HL-60/S4 (cell line): ENCODE data around the gene QRSL1.
"Not testable (repeated sequence)": the region's sequence is repeated elsewhere in the genome, so short reads cannot be mapped to it uniquely, and the experiment has no call there.

Experiments
- in situ Hi-C: fragments of 300-500 bp; cut with MboI; formaldehyde crosslinking; loops from 2 replicates; pipeline ENCODE4 v1.14.3; 2022; ENCODE audit warnings: low sequenced_read_pairs

The QRSL1 gene

DNA sequence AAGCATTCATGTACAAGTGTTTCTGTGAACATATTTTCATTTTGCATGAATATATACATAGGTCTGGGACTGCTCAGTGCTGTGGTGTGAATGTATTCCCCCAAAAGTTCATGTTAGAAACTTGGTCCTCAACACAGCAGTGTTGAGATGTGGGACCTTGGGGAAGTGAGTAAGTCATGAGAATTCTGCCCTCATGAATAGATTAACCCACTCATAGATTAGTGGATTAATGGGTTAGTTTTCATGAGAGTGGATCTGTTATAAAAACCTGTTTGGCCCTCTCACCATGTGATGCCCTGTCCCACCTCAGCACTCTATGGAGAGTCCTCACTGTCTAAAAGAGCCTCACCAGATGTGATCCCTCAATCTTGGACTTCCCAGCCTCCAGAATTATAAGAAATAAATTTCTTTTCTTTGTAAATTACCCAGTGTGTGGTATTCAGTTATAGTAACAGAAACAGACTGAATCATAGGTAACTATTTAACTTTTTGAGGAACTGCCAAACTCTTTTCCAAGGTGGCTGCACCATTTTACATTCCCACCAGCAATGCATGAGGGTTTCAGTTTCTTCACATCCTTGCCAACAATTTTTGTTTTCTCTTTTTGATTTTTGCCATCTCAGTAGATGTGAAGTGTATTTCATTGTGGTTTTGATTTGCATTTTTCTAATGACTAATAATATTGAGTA is 45.3 kb downstream of the QRSL1 start:
- in situ Hi-C loops, result no loop called here

DNA sequence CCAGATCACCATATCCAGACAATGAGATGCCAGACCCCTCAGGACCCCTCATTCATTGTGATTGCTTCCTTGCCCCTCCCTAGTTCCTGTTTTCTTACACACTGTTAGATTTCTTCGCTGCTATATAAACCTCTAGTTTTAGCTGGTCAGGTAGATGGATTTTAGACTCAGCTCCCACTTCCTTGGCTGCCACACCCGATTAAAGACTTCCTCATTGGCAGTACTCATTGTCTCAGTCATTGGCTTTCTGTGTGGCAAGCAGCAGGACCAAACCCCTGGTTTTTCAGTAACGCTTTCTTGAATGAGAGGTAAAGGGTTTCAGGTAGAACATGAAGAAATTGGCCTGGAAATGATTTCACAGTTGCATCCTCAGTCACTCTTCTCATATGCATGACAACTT is 47.9 kb downstream of the QRSL1 start:
- in situ Hi-C loops, result no loop called here

GRCh38 chr6:106684011-106684410 is 54.6 kb downstream of the QRSL1 start:
- in situ Hi-C loops, result no loop called here

- in situ Hi-C loops, result no loop called here
Observed at GRCh38 chr6:106685833-106686232, 56.5 kb downstream of the QRSL1 start.

DNA sequence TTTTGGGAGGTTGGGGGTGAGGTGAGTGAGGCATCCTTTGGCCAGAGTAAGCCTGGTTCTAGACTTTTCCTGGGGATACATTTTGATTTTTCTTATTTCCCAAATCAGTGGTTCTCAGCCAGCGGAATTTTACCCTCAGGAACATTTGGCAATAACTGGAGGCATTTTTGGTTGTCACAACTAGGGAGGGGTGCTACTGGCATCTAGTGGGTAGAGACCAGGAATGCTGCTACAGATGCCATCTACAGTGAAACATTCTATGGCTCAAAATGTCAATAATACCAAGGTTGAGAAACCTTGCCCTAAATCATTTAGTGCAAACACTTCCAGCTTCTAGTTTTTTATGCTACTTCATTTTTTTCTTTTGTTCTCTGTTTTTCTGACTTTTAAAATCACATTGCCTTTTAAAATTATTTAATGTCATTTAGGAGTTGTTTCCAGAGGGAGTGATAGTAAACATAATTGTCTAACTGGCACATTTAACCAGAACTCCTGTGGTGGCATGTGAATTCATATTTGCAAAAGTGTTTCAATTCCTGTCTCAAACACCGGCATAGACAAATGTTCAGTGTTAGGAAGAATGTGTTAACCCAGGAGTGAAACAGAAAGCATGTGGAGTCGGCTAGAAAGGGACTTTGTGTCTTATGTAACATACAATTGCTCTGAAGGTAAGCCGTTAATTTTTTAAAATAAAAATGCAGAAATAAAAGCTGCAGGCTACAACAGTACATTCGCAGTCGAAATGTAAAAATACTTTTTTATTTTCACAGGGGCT is 59.0 kb downstream of the QRSL1 start:
- in situ Hi-C loops, result no loop called here

GRCh38 chr6:106692112-106692818 is 62.9 kb downstream of the QRSL1 start:
- in situ Hi-C loops, result no loop called here

GRCh38 chr6:106692819-106693208 is 63.4 kb downstream of the QRSL1 start:
- in situ Hi-C loops, result no loop called here

DNA sequence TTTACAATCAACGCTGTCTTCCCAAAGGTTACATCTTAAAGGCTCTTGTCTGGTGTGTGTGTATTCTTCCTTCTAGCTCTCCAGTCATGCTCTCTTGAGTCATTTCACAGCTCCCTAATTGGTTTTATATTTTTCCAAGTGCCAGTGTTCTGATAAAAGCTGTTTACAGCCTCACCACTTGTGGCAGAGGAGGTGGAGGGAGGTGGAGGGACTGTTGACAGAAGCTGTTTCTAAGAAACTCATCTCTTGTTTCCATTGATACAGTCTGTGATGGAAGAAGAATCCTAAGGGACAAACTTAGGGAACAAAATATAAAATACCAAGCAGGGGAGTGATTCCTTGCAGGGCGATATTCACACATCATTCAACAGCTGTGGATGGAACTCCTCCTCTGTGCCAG is 64.0 kb downstream of the QRSL1 start:
- in situ Hi-C loops, result no loop called here

GRCh38 chr6:106694343-106694742 is 65.0 kb downstream of the QRSL1 start:
- in situ Hi-C loops, result no loop called here

DNA sequence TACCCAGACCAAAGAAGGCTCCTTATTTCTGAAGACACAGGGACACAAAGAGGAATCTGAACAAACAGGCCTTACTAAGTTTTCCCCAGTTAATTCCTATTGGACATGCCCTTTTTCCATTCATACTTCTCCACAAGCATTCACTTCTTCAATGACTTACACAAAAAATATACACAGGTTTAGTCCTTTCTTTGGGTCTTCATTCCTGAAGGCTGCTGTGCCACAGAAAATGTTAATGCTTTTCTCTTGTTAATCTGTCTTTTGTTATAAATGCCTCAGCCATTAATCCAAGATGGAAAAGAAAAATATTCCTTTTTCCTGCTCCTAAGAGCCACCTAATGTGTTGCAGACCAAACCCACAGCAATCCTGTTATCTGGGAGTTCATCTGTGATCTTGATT is 71.2 kb downstream of the QRSL1 start:
- in situ Hi-C loops, result no loop called here

DNA sequence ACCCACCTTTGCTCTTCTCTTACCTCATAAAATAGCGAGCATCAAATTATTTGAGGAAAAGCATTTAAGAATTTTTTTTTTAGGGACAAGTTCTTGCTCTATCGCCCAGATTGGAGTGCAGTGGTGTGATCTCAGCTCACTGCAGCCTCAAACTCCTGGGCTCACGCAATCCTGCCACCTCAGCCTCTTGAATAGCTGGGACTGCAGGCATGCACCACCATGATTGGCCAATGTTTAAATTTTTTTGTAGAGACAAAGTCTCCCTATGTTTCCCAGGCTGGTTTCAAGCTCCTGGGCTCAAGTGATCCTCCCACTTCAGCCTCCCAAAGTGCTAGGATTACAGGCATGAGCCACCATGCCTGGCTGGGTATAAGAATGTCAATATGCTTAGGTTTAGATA is 71.8 kb downstream of the QRSL1 start:
- in situ Hi-C loops, result not testable (repeated sequence)

DNA sequence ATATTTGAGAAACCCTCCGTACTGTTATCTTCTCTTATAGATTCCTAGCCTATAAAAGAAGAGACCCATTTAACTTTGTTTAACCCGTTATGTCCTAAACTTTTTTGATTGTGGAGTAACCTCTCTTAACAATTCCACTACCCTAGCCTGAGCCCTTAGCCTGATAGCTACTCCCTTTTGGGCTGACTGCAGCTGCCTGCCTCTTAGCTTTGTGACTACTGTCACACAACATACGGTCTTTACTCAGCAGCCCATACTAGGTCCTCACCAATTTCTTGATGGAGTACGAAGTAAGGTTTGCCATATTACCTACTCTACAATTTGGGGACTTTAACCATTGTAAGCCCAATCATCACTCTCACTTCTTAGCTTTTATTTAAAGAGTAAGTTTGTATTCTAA is 72.7 kb downstream of the QRSL1 start:
- in situ Hi-C loops, result no loop called here

- in situ Hi-C loops, result no loop called here
Observed at GRCh38 chr6:106702451-106703110, 73.2 kb downstream of the QRSL1 start.

- in situ Hi-C loops, result no loop called here
Observed at GRCh38 chr6:106704327-106704726, 74.9 kb downstream of the QRSL1 start.

DNA sequence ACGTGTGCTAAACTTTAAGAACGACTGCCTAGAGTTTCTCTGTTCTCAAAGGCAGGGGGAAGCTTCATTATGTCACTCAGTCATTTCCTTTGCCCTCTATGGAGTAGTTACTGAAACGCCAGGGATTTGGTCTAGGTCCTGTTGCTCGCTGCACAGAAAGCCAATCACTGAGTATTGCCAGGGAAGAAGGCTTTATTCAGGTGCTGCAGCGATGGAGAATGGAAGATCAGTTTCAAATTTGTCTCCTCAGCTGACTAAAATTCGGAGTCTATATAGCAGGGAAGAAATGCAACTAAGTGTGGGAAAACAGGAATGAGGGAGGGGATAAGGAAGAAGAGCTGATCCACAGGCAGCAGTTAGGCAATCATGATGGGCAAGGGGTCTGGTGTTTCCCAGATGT is 75.8 kb downstream of the QRSL1 start:
- in situ Hi-C loops, result no loop called here

DNA sequence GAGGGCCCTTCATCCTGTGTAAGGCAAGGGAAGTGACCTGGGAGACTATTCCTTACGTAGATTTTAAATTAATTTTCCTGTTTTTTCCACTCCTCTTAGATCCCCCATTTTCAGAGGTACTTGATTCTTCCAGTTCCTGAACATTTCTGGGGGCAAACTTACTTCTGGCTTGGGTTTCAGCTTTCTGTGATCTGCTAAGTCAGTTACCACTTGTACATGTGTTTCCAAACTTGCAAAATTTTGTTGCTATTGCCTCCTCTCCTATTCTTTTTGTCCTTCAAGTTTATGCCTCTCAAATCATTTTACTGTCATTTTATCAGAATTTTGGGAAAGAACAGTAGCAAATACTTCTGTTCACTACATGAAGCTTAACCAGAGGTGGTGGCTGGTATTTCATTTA is 81.2 kb downstream of the QRSL1 start:
- in situ Hi-C loops, result no loop called here

DNA sequence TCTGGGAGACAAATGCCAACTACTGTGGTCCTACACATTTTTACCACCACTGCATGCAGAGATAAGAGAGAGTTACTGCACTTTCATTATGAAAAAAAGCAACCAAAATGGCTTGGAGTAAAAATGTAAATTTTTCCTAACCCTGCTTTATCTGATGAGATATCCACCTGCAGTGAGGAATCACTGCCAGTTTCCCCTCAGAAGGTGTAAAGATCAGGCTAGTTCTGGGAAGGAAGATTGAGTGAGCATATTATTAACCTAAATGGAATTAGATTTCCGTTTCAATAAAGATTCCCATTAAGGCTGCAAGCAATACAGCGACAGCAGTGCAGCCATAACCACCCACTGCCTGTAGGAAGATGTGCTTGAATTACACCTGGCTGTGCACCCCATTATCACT is 84.9 kb downstream of the QRSL1 start:
- in situ Hi-C loops, result no loop called here

- in situ Hi-C loops, result no loop called here
Observed at GRCh38 chr6:106715922-106716321, 86.5 kb downstream of the QRSL1 start.

DNA sequence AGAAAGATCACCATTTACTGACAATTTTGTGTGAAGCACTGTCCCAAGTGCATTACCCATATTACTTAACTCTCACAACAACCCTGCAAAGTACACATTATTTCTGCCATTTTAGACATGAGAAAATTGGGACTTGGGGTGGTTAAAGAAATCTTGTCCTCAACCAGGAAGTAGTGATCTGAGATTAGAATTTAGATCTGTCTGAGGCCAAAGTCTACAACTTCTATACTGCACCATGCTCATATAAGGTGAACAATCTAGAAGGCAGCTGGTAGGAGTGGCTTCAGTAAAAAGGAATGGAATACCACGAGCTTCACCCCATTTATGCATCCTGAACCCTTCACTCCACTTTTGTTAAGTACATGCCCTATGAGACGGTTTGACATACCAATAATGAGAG is 87.6 kb downstream of the QRSL1 start:
- in situ Hi-C loops, result no loop called here
